Stimulated activated CD4-positive, alpha-beta T cell treated with anti-CD3 and anti-CD28 coated beads, Interleukin-12 subunit alpha, Interleukin-12 subunit beta, amount 100 ng/mL, for 48 hours (primary cell): ENCODE measurements around the gene C11orf91.

Experiments
- DNase-seq, 3 donors: peaks; one replicate each; pipeline ENCODE4 v3.0.0-alpha.2; 2020; ENCODE audit warnings: low read depth in 2 of 3, low spot score in 1 of 3

Gene C11orf91

GRCh38 chr11:33651990-33652389, 48.6 kb downstream of the C11orf91 start:
- no peak for DNase-seq

DNA sequence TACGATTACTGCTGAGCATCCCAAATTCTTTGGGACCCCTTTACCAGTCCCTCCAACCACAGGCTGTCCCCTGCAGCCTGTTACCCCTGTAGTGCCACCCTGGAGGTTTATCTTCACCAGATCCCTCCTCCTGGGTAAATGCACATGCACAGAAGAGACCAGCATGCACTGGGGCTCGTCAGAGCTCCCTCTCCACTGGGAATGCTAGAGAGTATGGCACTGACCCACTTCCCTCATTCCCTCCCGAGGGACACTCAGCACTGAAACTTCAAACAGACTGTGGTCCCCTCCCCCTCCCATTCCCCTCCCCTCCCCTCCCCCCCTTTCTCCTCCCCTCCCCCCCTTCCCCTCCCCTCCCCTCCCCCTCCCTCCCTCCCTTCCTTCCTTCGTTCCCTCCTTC, 49.1 kb downstream of the C11orf91 start:
- no peak for DNase-seq

DNA sequence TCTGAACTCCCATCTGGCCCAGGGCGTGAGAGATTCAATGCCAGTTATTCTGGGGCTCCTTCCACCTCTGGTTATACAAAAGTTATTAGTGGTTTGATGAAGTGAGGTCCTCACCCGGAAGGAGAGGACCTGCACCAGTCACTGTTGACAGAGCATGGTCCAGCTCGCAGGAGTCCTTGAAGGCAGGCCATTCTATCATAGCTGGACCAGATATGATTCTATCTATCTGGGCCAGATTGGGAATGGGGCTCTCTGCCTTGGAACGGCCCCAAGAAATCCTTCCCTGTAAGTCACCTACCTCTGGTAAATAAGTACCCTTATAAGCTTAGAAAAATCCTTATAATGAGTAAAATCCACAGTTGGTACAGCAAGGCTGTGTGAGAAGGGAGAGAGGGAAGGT, 50.7 kb downstream of the C11orf91 start:
- DNase-seq: no peak
